Esophagus muscularis mucosa (tissue), 4 donors: ENCODE results near the gene PRKRIP1. TPM values are rescaled to one million over a fixed set of nuclear protein-coding genes. Genes with fewer than 3 reads are reported as not detected.

ENCODE experiments used
- DNase-seq: peaks from one replicate; pipeline ENCODE4 v3.0.0-alpha.2; 2017; ENCODE audit errors: extremely low spot score
- H3K27ac ChIP-seq, 4 donors: fragments of 200-600 bp; sonication (generic); replicated peaks in 1 of 4; 1 replicate in 3 of 4; 2 replicates in 1 of 4; pipeline ENCODE4 v1.5.1; 2016 to 2019; ENCODE audit warnings: mild to moderate bottlenecking in 1 of 4
- H3K27me3 ChIP-seq, 4 donors: fragments of 200-600 bp; sonication (generic); one replicate each; pipeline versions ENCODE4 v1.5.1 to v1.6.0; 2016 to 2019
- H3K36me3 ChIP-seq, 4 donors: fragments of 200-600 bp; sonication (generic); one replicate each; pipeline ENCODE4 v1.5.1; 2016 to 2019
- H3K4me1 ChIP-seq, 4 donors: fragments of 200-600 bp; sonication (generic); one replicate each; pipeline ENCODE4 v1.5.1; 2016 to 2019
- H3K4me3 ChIP-seq, 4 donors: fragments of 200-600 bp; sonication (generic); 1 replicate in 2 of 4; 2 replicates in 2 of 4; pipeline ENCODE4 v1.5.1; 2016 to 2019; ENCODE audit warnings: mild to moderate bottlenecking in 4 of 4, moderate library complexity in 1 of 4
- H3K9me3 ChIP-seq, 4 donors: fragments of 200-600 bp; sonication (generic); 1 replicate in 3 of 4; 2 replicates in 1 of 4; pipeline ENCODE4 v1.5.1; 2016 to 2019
- CTCF ChIP-seq, 3 experiments: fragments of 200-600 bp in 2 of 3; fragments of 450-650 bp in 1 of 3; sonication (generic) in 2 of 3; IDR thresholded peaks; one replicate each; pipeline ENCODE4 v1.5.1; 2017 to 2019; ENCODE audit warnings: antibody characterized with exemption in 3 of 3, mild to moderate bottlenecking in 2 of 3, moderate library complexity in 1 of 3
- EP300 ChIP-seq: sonication (generic); formaldehyde crosslinking; IDR thresholded peaks from one replicate; pipeline ENCODE4 v1.6.1; 2017; ENCODE audit warnings: antibody characterized with exemption
- POLR2A ChIP-seq: fragments of 450-650 bp; IDR thresholded peaks from one replicate; pipeline ENCODE4 v1.6.1; 2017; ENCODE audit warnings: antibody characterized with exemption, moderate library complexity, mild to moderate bottlenecking, low read depth
- POLR2AphosphoS5 ChIP-seq, 2 donors: sonication (generic); formaldehyde crosslinking; IDR thresholded peaks; one replicate each; pipeline ENCODE4 v1.6.1; 2017; ENCODE audit warnings: antibody characterized with exemption in 2 of 2
- WGBS: methylation state at CpG from one replicate; pipeline ENCODE4 v1.1.5; 2018; 5-methylcytosine and 5-hydroxymethylcytosine counted together
- intact Hi-C: fragments of 100-400 bp; cut with DNase I; formaldehyde crosslinking; loops from one replicate; pipeline ENCODE4 v1.15.1; 2023
- total RNA-seq, 4 donors: library from RNA; depleted of rRNA; stranded (reverse); fragments of >200 nt; gene quantifications; one replicate each; pipeline versions ENCODE4 v1.1.0 to v1.2.1, GENCODE V29; 2016

Gene PRKRIP1
- total RNA-seq, 4 donors from 2014 or later, result 14.7 to 21.6 (median 19.2) TPM

- no peak overlapping the region for H3K4me3 ChIP-seq
- H3K27me3 ChIP-seq, result no peaks in the 10 kb centered on the region
- no peaks in the 10 kb centered on the region for H3K9me3 ChIP-seq
- no peak overlapping the region for H3K27ac ChIP-seq
- TF ChIP-seq EP300, result no peak
- no peak for TF ChIP-seq CTCF (IDR thresholded peaks at IDR 0.05)
- no peak for TF ChIP-seq POLR2AphosphoS5 (IDR thresholded peaks at IDR 0.05)
- TF ChIP-seq POLR2A, result no peak
- peaks cover 0 to 7% (median 0%) of the 10 kb centered on the region in 4 donors for H3K4me1 ChIP-seq
- H3K36me3 ChIP-seq, result peaks cover 35 to 99% (median 81%) of the 10 kb centered on the region in 4 donors
- WGBS, result 92% methylated on average over 10 of the region's 10 CpGs
- no peak for DNase-seq
- intact Hi-C loops, result no loop called here
Measured at GRCh38 chr7:102421706-102422240, 25.6 kb downstream of the PRKRIP1 start.

DNA sequence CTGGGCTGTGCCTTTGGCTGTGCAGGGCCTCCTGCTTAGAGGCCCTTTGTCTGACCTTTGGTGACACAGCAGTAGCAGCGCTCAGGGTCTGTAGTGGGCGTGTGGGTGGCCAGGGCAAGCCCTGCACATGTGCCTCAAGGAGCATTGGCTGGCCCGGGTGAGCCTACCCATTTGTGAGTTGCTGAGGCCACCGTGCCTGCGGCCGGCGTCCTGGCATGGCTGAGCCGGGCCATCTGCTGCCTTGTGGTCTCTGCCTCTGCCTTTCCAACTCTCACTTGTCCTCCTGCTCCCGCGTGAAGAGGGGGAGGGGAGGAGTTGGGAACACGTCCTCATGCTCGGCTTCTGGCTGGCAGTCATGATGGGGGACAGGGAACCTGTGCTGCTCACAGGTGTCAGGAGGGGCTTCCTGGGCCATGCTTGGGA is 28.0 kb downstream of the PRKRIP1 start:
- H3K27me3 ChIP-seq, result no peaks in the 10 kb centered on the region
- H3K36me3 ChIP-seq, result peaks cover 29 to 85% (median 75%) of the 10 kb centered on the region in 4 donors
- no peak overlapping the region for H3K27ac ChIP-seq
- TF ChIP-seq CTCF (IDR thresholded peaks at IDR 0.05), result no peak
- TF ChIP-seq POLR2AphosphoS5 (IDR thresholded peaks at IDR 0.05), result no peak
- no peak for TF ChIP-seq POLR2A
- no peak for TF ChIP-seq EP300
- no peak overlapping the region for H3K4me3 ChIP-seq
- no peak for DNase-seq
- 65% methylated on average over 4 of the region's 12 CpGs for WGBS
- peaks cover 0 to 7% (median 0%) of the 10 kb centered on the region in 4 donors for H3K4me1 ChIP-seq
- no peaks in the 10 kb centered on the region for H3K9me3 ChIP-seq
- intact Hi-C loops, result no loop called here

GRCh38 chr7:102424787-102425218 is 28.6 kb downstream of the PRKRIP1 start:
- H3K4me1 ChIP-seq, result peaks cover 0 to 7% (median 0%) of the 10 kb centered on the region in 4 donors
- WGBS, result 94% methylated on average over 9 of the region's 13 CpGs
- H3K9me3 ChIP-seq, result no peaks in the 10 kb centered on the region
- TF ChIP-seq CTCF (IDR thresholded peaks at IDR 0.05) (no peak), POLR2AphosphoS5 (IDR thresholded peaks at IDR 0.05) (no peak), EP300 (no peak), POLR2A (no peak)
- H3K4me3 ChIP-seq, result no peak overlapping the region
- no peak for DNase-seq
- H3K27ac ChIP-seq, result no peak overlapping the region
- no peaks in the 10 kb centered on the region for H3K27me3 ChIP-seq
- intact Hi-C loops, result no loop called here
- H3K36me3 ChIP-seq, result peaks cover 29 to 79% (median 71%) of the 10 kb centered on the region in 4 donors

- H3K27ac ChIP-seq, result peak overlapping the region in 3 of 4 donors; percentile 7 to 58 (median 27)
- H3K9me3 ChIP-seq, result no peaks in the 10 kb centered on the region
- no peaks in the 10 kb centered on the region for H3K27me3 ChIP-seq
- peak overlapping the region in 1 of 4 donors; percentile 14 for H3K4me3 ChIP-seq
- WGBS, result 53% methylated on average over 21 of the region's 25 CpGs
- TF ChIP-seq CTCF (IDR thresholded peaks at IDR 0.05) (no peak), POLR2AphosphoS5 (IDR thresholded peaks at IDR 0.05) (no peak), POLR2A (no peak), EP300 (no peak)
- peaks cover 26 to 71% (median 62%) of the 10 kb centered on the region in 4 donors for H3K36me3 ChIP-seq
- intact Hi-C loops, result no loop called here
- no peak for DNase-seq
- H3K4me1 ChIP-seq, result peaks cover 0 to 7% (median 0%) of the 10 kb centered on the region in 4 donors
Measured at GRCh38 chr7:102425639-102426267, 29.6 kb downstream of the PRKRIP1 start.
